ENCODE data around the gene SUFU.

SUFU gene

GRCh38 chr10:102552533-102552932 lies 48.8 kb downstream of the SUFU start:
- no peak for DNase-seq

DNA sequence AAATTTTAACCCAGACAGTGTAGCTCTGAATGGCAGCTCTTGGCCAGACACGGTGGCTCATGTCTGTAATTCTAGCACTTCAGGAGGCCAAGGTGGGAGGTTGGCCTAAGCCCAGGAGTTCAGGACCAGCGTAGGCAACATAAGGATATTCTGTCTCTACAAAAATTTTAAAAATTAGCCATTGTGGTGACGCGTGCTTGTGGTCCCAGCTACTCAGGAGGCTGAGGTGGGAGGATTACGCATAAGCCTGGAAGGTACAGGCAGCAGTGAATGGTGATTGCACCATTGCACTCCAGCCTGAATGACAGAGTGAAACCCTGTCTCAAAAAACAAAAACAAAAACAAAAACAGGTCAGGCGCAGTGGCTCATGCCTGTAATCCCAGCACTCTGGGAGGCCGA lies 50.0 kb downstream of the SUFU start:
- DNase-seq, result no peak

GRCh38 chr10:102554531-102554930 lies 50.8 kb downstream of the SUFU start:
- no peak for DNase-seq

- DNase-seq, result no peak
Measured at GRCh38 chr10:102555781-102556328, 52.1 kb downstream of the SUFU start.

GRCh38 chr10:102557569-102557968 lies 53.8 kb downstream of the SUFU start:
- no peak for DNase-seq

DNA sequence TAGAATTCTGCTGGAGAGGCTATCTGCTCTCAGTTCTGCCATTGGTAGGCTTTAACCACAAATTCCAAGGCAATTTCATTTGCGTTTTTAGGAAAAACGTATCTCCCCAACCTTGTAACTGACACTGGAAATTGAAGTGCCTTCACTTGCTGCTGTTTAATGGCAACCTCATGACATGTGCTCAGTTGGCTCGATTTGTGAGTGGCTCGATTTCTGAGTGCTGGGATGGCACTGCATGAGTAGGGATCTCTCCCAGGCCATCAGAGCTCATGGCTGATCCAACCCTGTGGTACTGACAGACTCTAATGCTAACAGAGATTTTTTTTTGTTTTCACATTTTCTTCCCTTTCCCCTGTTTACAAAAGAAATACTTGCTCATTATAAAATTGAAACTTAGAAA lies 56.0 kb downstream of the SUFU start:
- DNase-seq, result no peak

DNA sequence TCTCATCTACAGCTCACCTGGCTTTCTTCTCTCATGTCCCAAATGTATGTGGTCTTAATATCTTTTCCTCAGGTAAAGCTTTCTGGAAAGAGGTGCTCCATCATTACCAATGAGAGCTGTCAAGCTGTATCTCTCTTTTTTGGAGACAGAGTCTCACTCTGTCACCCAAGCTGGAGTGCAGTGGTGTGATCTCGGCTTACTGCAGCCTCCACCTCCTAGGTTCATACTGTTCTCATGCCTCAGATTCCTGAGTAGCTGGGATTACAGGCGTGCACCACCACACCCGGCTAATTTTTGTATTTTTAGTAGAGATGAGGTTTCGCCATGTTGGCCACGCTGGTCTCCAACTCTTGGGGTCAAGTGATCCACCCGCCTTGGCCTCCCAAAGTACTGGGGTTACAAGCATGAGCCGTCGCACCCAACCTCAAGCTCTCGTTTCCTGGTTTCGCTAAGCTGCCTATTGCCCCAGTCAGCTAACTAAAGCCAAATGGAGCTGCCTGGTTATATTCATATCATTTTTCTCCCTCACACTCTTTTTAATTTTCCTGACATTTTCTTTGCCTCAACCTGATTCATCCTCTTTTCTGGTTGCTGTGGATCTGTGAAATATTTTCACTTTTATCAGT lies 60.5 kb downstream of the SUFU start:
- no peak for DNase-seq

DNA sequence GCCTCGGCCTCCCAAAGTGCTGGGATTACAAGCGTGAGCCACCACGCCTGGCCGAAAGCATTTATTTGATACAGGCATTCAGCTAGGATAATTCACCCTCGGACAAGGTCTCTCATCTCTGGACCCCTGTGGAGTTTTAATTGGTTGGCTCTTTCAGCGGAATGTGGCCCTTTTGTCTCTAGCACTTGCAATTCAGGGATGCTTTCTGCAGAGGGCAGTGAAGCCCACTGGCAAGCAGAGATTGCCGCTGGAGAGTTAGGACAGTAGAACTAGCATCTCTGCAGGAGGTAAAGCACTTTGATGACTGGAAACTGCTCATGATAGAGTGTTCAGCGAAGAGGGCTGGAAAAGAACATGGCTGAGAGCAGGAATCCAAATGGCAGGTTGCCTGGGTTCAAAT lies 62.0 kb downstream of the SUFU start:
- no peak for DNase-seq

- DNase-seq, result no peak
Measured at GRCh38 chr10:102578782-102579181, 75.0 kb downstream of the SUFU start.

DNA sequence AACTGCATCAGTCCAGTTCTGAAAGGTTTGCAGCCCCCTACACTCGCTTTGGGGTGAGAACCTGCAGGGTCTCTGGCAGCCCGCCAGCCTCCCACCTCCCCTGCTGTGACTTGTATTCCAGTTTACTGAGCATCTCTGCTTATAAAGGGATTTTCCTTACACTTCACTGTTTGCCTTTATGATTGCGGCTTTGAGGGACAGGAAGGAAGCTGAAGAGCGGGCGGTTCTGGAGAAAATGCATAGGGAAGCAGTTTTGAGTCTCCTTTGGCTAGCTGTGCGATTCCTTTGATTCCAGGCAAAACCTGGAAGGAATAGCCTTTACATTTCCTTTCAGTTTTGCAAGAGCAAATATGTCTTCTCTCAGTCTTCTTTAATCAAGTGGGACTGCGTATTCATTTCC lies 75.6 kb downstream of the SUFU start:
- DNase-seq, result no peak

- DNase-seq, result no peak
Measured at GRCh38 chr10:102580230-102580629, 76.5 kb downstream of the SUFU start.

DNA sequence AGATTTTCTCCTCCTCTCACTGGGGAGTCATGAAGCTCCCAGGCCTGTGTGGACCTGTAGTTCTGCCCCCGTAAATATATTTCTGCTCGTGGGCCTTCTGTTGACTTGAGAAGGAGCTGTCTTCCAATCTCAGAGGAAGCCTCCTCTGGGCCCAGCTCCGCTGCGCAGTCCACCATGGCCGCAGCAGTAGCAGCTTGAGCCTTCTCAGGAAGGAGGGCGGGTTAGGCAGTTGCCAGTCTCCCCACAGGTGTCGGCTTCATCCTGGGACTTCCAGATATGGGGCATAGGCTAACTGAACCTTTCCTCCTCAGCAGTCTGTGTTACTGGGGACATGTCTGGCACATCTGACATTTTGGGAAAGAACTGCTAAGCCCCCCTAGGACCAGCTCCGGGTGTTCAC lies 77.6 kb downstream of the SUFU start:
- no peak for DNase-seq

- no peak for DNase-seq
Measured at GRCh38 chr10:102581981-102582580, 78.3 kb downstream of the SUFU start.

- peak; percentile 88 for DNase-seq
Measured at GRCh38 chr10:102583435-102584417, 80.0 kb downstream of the SUFU start.

GRCh38 chr10:102585026-102585425 lies 81.3 kb downstream of the SUFU start:
- no peak for DNase-seq

DNA sequence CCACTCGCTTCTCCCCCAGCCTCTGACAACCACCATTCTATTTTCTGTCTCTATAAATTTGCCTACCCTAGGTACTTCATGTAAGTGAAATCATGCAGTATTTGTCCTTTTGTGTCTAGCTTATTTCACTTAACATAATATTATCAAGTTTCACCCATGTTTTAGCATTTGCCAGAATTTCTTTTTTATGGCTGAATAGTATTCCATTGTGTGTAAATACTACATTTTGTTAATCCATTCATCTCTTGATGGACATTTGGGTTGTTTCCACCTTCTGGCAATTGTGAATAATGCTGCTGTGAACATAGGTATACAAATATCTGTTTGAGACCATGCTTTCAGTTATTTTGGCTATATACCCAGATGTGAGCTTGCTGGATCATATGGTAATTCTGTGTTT lies 83.1 kb downstream of the SUFU start:
- no peak for DNase-seq

GRCh38 chr10:102588875-102589274 lies 85.1 kb downstream of the SUFU start:
- no peak for DNase-seq

DNA sequence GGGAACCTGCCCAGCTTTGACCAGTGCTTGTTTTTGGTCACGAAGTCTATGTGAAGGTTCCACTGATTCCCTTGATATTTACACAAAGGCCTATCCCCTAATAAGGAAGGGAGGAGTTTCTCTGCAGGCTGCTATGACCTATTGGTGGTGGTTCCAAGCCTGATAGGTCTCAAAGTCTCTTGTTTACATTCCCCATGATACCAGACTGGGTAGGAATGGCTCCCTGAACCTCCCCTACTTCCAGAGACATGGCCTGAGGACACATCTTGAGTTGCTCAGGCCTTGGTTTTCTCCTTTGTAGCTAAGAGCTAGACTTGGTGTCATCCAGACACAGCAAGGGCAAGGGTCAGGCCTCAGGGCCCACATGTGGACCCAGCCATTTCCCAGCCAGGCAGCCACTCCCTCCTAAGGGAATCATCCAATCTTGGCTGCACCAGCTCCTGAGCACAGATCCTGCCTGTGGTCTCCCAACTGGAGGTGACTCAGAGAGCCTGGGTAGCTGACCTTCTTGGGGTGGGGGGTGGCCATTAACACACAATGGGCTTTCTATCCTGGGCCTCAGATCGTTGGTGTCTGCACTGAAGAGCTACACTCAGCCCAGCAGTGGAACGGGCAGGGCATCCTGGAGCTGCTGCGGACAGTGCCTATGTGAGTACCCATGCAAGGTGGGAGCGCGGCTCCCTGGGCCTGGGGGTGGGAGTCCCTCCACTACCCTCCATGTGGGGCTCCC lies 89.5 kb downstream of the SUFU start:
- no peak for DNase-seq

DNA sequence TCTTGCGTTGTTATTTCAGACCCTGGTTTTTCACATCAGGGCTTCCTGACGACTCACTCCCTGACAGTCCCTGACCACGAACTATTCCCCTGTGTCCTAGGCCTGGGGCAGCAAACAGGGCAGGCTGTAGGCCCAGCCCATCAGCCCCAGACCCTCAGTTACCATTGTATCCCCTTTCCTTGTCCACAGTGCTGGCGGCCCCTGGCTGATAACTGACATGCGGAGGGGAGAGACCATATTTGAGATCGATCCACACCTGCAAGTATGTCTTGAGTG lies 90.0 kb downstream of the SUFU start:
- no peak for DNase-seq

GRCh38 chr10:102595293-102595692 lies 91.5 kb downstream of the SUFU start:
- no peak for DNase-seq

DNA sequence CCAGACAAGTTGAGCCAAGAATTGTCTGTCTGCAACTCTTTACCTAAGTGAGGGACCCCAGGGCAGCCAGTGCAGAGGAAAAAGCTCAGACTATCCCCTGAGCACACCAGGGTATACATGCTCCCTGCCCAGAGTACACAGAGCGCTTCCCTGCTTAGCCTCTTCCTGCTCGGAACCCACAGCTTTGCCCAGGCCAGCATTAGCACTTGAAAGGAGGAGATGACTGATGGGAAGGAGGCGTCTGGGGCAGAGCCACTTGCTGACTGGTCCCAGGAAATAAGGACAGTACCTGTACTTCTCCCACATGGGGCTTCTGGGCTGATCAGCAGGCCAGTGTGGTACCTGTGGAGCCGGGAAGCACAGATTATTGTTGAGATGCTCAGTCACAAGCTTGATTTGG lies 92.1 kb downstream of the SUFU start:
- DNase-seq, result no peak

DNA sequence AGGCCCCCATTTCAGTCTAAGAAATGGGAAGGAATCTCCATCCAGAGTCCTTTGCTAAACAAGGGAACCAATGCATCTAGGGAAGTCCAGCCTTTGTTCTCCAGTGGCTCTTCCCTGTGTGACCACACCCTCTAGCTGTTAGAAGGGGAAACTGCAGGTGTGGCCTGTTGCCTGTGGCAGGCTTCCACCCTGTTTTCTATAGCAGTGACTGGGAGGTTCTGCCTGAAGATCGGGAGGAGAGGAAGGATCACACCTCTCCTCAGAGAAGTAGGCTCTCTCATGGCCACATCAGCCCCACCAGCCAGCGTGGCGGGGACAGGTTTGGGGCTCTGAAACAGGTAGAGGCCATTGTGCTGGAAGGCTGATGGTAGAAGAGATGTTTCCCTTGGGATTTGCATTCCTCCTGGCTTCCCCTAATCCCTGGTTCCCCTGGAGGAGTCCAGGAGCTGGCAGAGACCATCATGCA lies 92.8 kb downstream of the SUFU start:
- DNase-seq, result peak; percentile 22
